GM23248 (cell line): Measurements from ENCODE around the gene TRERF1. TPM values are rescaled to one million over a fixed set of nuclear protein-coding genes. Genes with fewer than 3 reads are reported as not detected.

Experiments used
- DNase-seq: peaks from one replicate; pipeline ENCODE4 v3.0.0-alpha.2; 2015
- H2AFZ ChIP-seq: fragments of 200-600 bp; sonication (generic); 2 replicates; pipeline ENCODE4 v1.6.1; 2016; ENCODE audit warnings: antibody characterized with exemption
- H3F3A ChIP-seq: fragments of 200-600 bp; sonication (generic); 2 replicates; pipeline ENCODE4 v1.6.1; 2016; ENCODE audit warnings: mild to moderate bottlenecking, antibody characterized with exemption, mixed run types; ENCODE audit not compliant: insufficient read depth
- H3K27ac ChIP-seq: fragments of 200-600 bp; sonication (generic); 2 replicates; pipeline ENCODE4 v1.5.1; 2016; ENCODE audit warnings: mild to moderate bottlenecking
- H3K27me3 ChIP-seq: fragments of 200-600 bp; sonication (generic); replicated peaks from 2 replicates; pipeline ENCODE4 v1.6.1; 2016; ENCODE audit warnings: mild to moderate bottlenecking; ENCODE audit not compliant: insufficient read depth
- H3K36me3 ChIP-seq: fragments of 200-600 bp; sonication (generic); 2 replicates; pipeline ENCODE4 v1.6.1; 2016; ENCODE audit warnings: low read depth, mild to moderate bottlenecking
- H3K4me1 ChIP-seq: fragments of 200-600 bp; sonication (generic); 2 replicates; pipeline ENCODE4 v1.6.1; 2016; ENCODE audit warnings: mild to moderate bottlenecking; ENCODE audit not compliant: insufficient read depth
- H3K4me2 ChIP-seq: fragments of 200-600 bp; sonication (generic); one replicate; pipeline ENCODE4 v1.6.1; 2016; ENCODE audit warnings: mild to moderate bottlenecking; ENCODE audit not compliant: unreplicated experiment
- H3K4me3 ChIP-seq: fragments of 200-600 bp; sonication (generic); 2 replicates; pipeline ENCODE4 v1.5.1; 2016; ENCODE audit warnings: mild to moderate bottlenecking
- H3K79me2 ChIP-seq: fragments of 200-600 bp; sonication (generic); 2 replicates; pipeline ENCODE4 v1.6.1; 2016; ENCODE audit warnings: mild to moderate bottlenecking; ENCODE audit not compliant: insufficient read depth
- H3K9ac ChIP-seq: fragments of 200-600 bp; sonication (generic); 2 replicates; pipeline ENCODE4 v1.6.1; 2016; ENCODE audit warnings: mild to moderate bottlenecking
- H3K9me2 ChIP-seq: fragments of 200-600 bp; sonication (generic); 2 replicates; pipeline ENCODE4 v1.6.1; 2016; ENCODE audit warnings: mixed run types, mild to moderate bottlenecking, moderate library complexity; ENCODE audit not compliant: insufficient read depth
- H3K9me3 ChIP-seq: fragments of 200-600 bp; sonication (generic); one replicate; pipeline ENCODE4 v1.6.1; 2017; ENCODE audit warnings: low read depth
- H4K20me1 ChIP-seq: fragments of 200-600 bp; sonication (generic); 2 replicates; pipeline ENCODE4 v1.6.0; 2016; ENCODE audit not compliant: insufficient read depth
- EZH2 ChIP-seq: fragments of 200-600 bp; sonication (generic); IDR thresholded peaks from 2 replicates; pipeline ENCODE4 v1.6.1; 2018; ENCODE audit warnings: antibody characterized with exemption, mild to moderate bottlenecking; ENCODE audit not compliant: insufficient read depth, poor library complexity, severe bottlenecking
- EZH2phosphoT487 ChIP-seq: fragments of 200-600 bp; sonication (generic); IDR thresholded peaks from 2 replicates; pipeline ENCODE4 v1.6.1; 2018; ENCODE audit warnings: antibody characterized with exemption, moderate library complexity, mild to moderate bottlenecking, low read depth; ENCODE audit not compliant: insufficient read depth
- WGBS, 2 experiments: methylation state at CpG; one replicate each; pipeline ENCODE4 v1.1.6; 2015 to 2017; ENCODE audit warnings: low lambda C conversion rate in 2 of 2, low coverage in 1 of 2; ENCODE audit errors: missing lambda C conversion rate in 2 of 2; 5-methylcytosine and 5-hydroxymethylcytosine counted together
- in situ Hi-C: fragments of 300-500 bp; cut with MboI; formaldehyde crosslinking; loops from 2 replicates; pipeline ENCODE4 v1.15.0; 2020
- polyA plus RNA-seq: library from polyadenylated mRNA; unstranded; fragments of >200 nt; fragmentation: Nextera tagmentation; extraction: Ambion mirVana; gene quantifications from 2 replicates; pipeline ENCODE4 v1.2.1, GENCODE V29; 2016
- total RNA-seq: library from RNA; depleted of rRNA; stranded (reverse); fragments of >200 nt; shearing (Covaris generic); gene quantifications from 2 replicates; pipeline ENCODE4 v1.2.3, GENCODE V29; 2014

The TRERF1 gene
- total and polyA plus RNA-seq, 2 experiments from 2014 or later, result 2.7 to 3.1 TPM

DNA sequence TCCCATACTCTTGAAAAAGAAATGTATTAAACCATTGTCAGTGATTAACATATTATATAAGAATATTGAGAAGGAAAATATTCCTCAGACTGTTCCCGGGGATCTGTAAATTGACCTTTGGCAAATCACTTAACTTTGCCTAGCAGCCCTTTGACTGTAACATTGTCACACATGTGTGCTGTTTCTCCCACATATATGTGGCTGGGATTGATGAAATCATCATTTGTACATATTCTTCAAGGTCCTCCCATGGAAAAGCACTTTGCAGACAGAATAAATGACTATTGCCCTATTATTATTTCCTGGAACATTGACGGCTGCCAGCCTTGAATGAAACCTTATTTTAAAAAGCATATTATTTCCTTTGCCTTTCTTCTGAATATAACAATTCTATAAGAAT, 36.4 kb upstream of the TRERF1 start:
- Histone ChIP-seq H3K9ac (no peak overlapping the region), H3F3A (no peaks in the 10 kb centered on the region), H3K36me3 (no peaks in the 10 kb centered on the region), H3K27me3 (no peaks in the 10 kb centered on the region), H3K27ac (no peak overlapping the region), H3K4me3 (no peak overlapping the region), H3K9me2 (no peaks in the 10 kb centered on the region), H3K4me2 (no peak overlapping the region), H3K9me3 (no peaks in the 10 kb centered on the region), H4K20me1 (no peaks in the 10 kb centered on the region), H2AFZ (no peak overlapping the region), H3K79me2 (no peaks in the 10 kb centered on the region), H3K4me1 (no peaks in the 10 kb centered on the region)
- TF ChIP-seq EZH2, result no peak
- TF ChIP-seq EZH2phosphoT487, result no peak
- in situ Hi-C loops, result no loop called here
- no peak for DNase-seq
- 77 to 82% methylated on average over 2 of the region's 2 CpGs for WGBS, 2 experiments

DNA sequence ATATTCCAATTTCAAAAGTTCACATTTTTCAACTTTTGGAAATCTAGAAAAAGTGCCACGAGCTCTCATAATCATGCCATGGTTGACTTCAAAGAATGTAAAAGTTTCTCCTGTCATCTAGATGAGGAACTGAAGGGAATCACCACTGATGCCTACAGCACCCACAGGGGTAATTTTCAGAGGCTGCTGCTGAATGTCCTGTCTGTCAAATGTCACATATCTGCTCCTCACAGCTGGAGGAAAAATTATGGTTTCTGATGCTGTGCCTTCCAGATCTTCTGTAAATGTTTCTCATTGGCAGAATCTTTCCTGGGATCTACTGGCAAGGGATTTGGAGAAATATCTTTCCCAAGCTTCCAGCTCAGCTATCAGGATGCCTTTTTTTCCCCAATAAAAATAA, 32.5 kb upstream of the TRERF1 start:
- H2AFZ ChIP-seq, result 0 out of 2 replicates have a peak overlapping the region, but pooled peaks have one; percentile 24
- H3K4me1 ChIP-seq, result no peaks in the 10 kb centered on the region
- H3K79me2 ChIP-seq, result no peaks in the 10 kb centered on the region
- no peaks in the 10 kb centered on the region for H3K27me3 ChIP-seq
- no peaks in the 10 kb centered on the region for H4K20me1 ChIP-seq
- in situ Hi-C loops, result no loop called here
- no peak overlapping the region for H3K9ac ChIP-seq
- no peaks in the 10 kb centered on the region for H3F3A ChIP-seq
- H3K4me3 ChIP-seq, result no peak overlapping the region
- DNase-seq, result no peak
- WGBS, 2 experiments, result 55 to 59% methylated on average over 1 of the region's 1 CpG
- no peaks in the 10 kb centered on the region for H3K36me3 ChIP-seq
- H3K9me3 ChIP-seq, result no peaks in the 10 kb centered on the region
- TF ChIP-seq EZH2 (no peak), EZH2phosphoT487 (no peak)
- H3K4me2 ChIP-seq, result no peak overlapping the region
- no peak overlapping the region for H3K27ac ChIP-seq
- no peaks in the 10 kb centered on the region for H3K9me2 ChIP-seq

DNA sequence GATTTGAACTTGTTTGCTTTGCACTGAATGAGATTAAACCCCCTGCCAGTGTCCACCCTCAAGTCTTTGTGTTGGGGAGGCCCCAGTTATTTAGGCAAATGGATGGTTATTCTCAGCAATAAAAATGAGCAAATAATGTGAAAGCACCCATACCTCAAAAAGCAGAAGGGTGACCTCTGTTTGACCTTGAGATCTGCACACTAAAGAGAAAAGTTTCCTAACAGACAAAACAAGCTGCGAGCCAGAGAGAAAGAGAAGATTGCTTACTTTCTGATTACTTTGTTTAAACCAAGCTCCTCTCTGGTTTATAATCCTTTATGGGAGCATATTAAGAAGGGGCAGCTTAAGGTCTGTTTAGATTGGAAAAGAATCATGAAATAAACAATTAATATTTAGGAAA, 30.4 kb upstream of the TRERF1 start:
- Histone ChIP-seq H2AFZ (no peak overlapping the region), H3K9me3 (no peaks in the 10 kb centered on the region), H3F3A (no peaks in the 10 kb centered on the region), H4K20me1 (no peaks in the 10 kb centered on the region), H3K9me2 (no peaks in the 10 kb centered on the region), H3K4me2 (no peak overlapping the region), H3K36me3 (no peaks in the 10 kb centered on the region), H3K79me2 (no peaks in the 10 kb centered on the region), H3K4me1 (no peaks in the 10 kb centered on the region), H3K4me3 (no peak overlapping the region), H3K27ac (no peak overlapping the region), H3K9ac (no peak overlapping the region), H3K27me3 (no peaks in the 10 kb centered on the region)
- no peak for DNase-seq
- in situ Hi-C loops, result no loop called here
- whole genome bisulfite sequencing, 2 experiments, result 90 to 100% methylated on average over 1 of the region's 1 CpG
- no peak for TF ChIP-seq EZH2

DNA sequence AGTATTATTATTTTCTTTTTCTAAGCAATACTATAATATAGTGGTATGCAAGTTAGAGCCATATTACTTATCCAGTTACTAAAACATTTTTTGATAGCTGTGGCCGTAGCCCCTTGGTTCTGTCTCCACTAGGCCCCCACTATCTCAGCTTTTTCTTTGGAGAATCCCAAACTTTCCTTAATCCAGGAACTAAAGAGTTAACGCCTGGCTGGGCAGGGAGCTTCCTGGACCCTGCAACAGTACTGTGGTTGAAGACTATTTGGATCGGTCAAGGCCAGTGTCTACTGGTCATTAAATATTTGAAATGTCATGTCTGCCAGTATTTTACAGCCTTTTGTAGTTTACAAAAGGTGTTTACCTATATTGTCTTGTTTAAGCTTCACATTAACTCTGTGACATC, 20.0 kb upstream of the TRERF1 start:
- WGBS, 2 experiments, result 27 to 34% methylated on average over 3 of the region's 3 CpGs
- Histone ChIP-seq H3K4me3 (no peak overlapping the region), H3K27ac (no peak overlapping the region), H4K20me1 (no peaks in the 10 kb centered on the region), H3F3A (no peaks in the 10 kb centered on the region), H3K79me2 (no peaks in the 10 kb centered on the region), H2AFZ (no peak overlapping the region), H3K36me3 (no peaks in the 10 kb centered on the region), H3K9me3 (peaks cover 4% of the 10 kb centered on the region), H3K4me2 (no peak overlapping the region), H3K27me3 (no peaks in the 10 kb centered on the region), H3K4me1 (no peaks in the 10 kb centered on the region), H3K9ac (no peak overlapping the region), H3K9me2 (no peaks in the 10 kb centered on the region)
- no peak for TF ChIP-seq EZH2
- TF ChIP-seq EZH2phosphoT487, result no peak
- no peak for DNase-seq
- in situ Hi-C loops, result no loop called here

DNA sequence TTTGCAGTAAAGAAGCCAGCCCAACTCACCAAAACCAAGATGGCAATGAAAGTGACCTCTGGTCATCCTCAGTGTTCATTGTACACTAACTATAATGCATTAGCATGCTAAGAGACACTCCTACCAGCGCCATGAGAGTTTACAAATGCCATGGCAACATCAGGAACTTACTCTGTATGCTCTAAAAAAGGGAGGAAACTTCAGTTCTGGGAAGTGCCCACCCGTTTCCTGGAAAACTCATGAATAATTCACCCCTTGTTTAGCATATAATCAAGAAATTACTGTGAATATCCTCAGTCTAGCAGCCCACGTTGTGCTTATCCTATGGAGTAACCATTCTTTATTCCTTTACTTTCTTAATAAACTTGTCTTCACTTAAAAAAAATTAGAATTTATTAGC, 19.4 kb upstream of the TRERF1 start:
- Histone ChIP-seq H3K4me1 (no peaks in the 10 kb centered on the region), H3K27me3 (no peaks in the 10 kb centered on the region), H4K20me1 (no peaks in the 10 kb centered on the region), H3F3A (no peaks in the 10 kb centered on the region), H3K4me3 (no peak overlapping the region), H3K9ac (no peak overlapping the region), H3K4me2 (no peak overlapping the region), H3K9me2 (no peaks in the 10 kb centered on the region), H3K36me3 (no peaks in the 10 kb centered on the region), H3K9me3 (peaks cover 4% of the 10 kb centered on the region), H3K27ac (no peak overlapping the region), H2AFZ (no peak overlapping the region), H3K79me2 (no peaks in the 10 kb centered on the region)
- TF ChIP-seq EZH2phosphoT487 (no peak), EZH2 (no peak)
- 42 to 43% methylated on average over 3 of the region's 3 CpGs for WGBS, 2 experiments
- DNase-seq, result no peak
- in situ Hi-C loops, result no loop called here
